Neural cell (in vitro differentiated cells): Measurements from ENCODE around the gene CEP85L. TPM values are rescaled to one million over a fixed set of nuclear protein-coding genes. Genes with fewer than 3 reads are reported as not detected.

Source experiments
- H2AFZ ChIP-seq: fragments of 200-600, 300-800 bp; sonication (generic), shearing (Covaris generic); 2 replicates; pipeline ENCODE4 v1.6.0; 2014; ENCODE audit warnings: low read depth, mild to moderate bottlenecking, antibody characterized with exemption, low read length, moderate library complexity
- H3F3A ChIP-seq: fragments of 200-600 bp; shearing (Covaris generic); 2 replicates; pipeline ENCODE4 v1.6.1; 2016; ENCODE audit warnings: mild to moderate bottlenecking, moderate library complexity, mixed read lengths, antibody characterized with exemption, low read length; ENCODE audit not compliant: insufficient read depth, poor library complexity, severe bottlenecking
- H3K27ac ChIP-seq: fragments of 200-600, 300-800 bp; sonication (generic), shearing (Covaris generic); 2 replicates; pipeline ENCODE4 v1.5.1; 2014; ENCODE audit warnings: mild to moderate bottlenecking, low read length, moderate library complexity
- H3K27me3 ChIP-seq: fragments of 300-800, 200-600 bp; sonication (generic), shearing (Covaris generic); 2 replicates; pipeline ENCODE4 v1.6.0; 2014; ENCODE audit warnings: mild to moderate bottlenecking, low read depth, low read length, moderate library complexity; ENCODE audit not compliant: insufficient read depth
- H3K36me3 ChIP-seq: fragments of 300-800, 200-600 bp; sonication (generic), shearing (Covaris generic); 2 replicates; pipeline ENCODE4 v1.5.1; 2014; ENCODE audit warnings: mild to moderate bottlenecking, antibody characterized with exemption, low read length, moderate library complexity; ENCODE audit not compliant: insufficient read depth
- H3K4me2 ChIP-seq: fragments of 300-800, 200-600 bp; sonication (generic), shearing (Covaris generic); 2 replicates; pipeline ENCODE4 v1.6.0; 2014; ENCODE audit warnings: mild to moderate bottlenecking, low read length
- H3K4me3 ChIP-seq: fragments of 300-800, 200-600 bp; sonication (generic), shearing (Covaris generic); 2 replicates; pipeline ENCODE4 v1.5.1; 2014; ENCODE audit warnings: mild to moderate bottlenecking, low read length, moderate library complexity
- H3K79me2 ChIP-seq: fragments of 200-600 bp; shearing (Covaris generic); replicated peaks from 2 replicates; pipeline ENCODE4 v1.6.0; 2014; ENCODE audit warnings: mild to moderate bottlenecking, low read length, moderate library complexity; ENCODE audit not compliant: insufficient read depth
- H3K9ac ChIP-seq: fragments of 300-800, 200-600 bp; sonication (generic), shearing (Covaris generic); 2 replicates; pipeline ENCODE4 v1.6.1; 2016; ENCODE audit warnings: mild to moderate bottlenecking, low read length, mixed read lengths
- H3K9me2 ChIP-seq: fragments of 200-600 bp; shearing (Covaris generic); 2 replicates; pipeline ENCODE4 v1.6.1; 2016; ENCODE audit warnings: mild to moderate bottlenecking, low read length, mixed read lengths; ENCODE audit not compliant: insufficient read depth
- H3K9me3 ChIP-seq: fragments of 200-600, 300-800 bp; sonication (generic), shearing (Covaris generic); 2 replicates; pipeline ENCODE4 v1.6.1; 2016; ENCODE audit warnings: mild to moderate bottlenecking, mixed run types, low read length, moderate library complexity, mixed read lengths
- H4K20me1 ChIP-seq: fragments of 200-600 bp; shearing (Covaris generic); 2 replicates; pipeline ENCODE4 v1.6.1; 2016; ENCODE audit warnings: mild to moderate bottlenecking, mixed run types; ENCODE audit not compliant: insufficient read depth
- CTCF ChIP-seq: fragments of 450-650 bp; IDR thresholded peaks from 2 replicates; pipeline ENCODE4 v1.5.1; 2014; ENCODE audit warnings: antibody characterized with exemption, mild to moderate bottlenecking, moderate library complexity; ENCODE audit not compliant: poor library complexity, severe bottlenecking
- EP300 ChIP-seq: fragments of 450-650 bp; conservative IDR thresholded peaks from 2 replicates; pipeline ENCODE4 v1.6.1; 2014; ENCODE audit warnings: antibody characterized with exemption, mild to moderate bottlenecking, moderate library complexity; ENCODE audit not compliant: poor library complexity, severe bottlenecking
- EZH2 ChIP-seq: fragments of 200-600, 300-800 bp; shearing (Covaris generic), sonication (generic); IDR thresholded peaks from 2 replicates; pipeline ENCODE4 v1.6.1; 2014; ENCODE audit warnings: antibody characterized with exemption, low read length, borderline replicate concordance, mild to moderate bottlenecking; ENCODE audit not compliant: insufficient read depth, poor library complexity, severe bottlenecking
- MXI1 ChIP-seq: fragments of 450-650 bp; conservative IDR thresholded peaks from 2 replicates; pipeline ENCODE4 v1.6.1; 2014; ENCODE audit warnings: antibody characterized with exemption, mild to moderate bottlenecking; ENCODE audit not compliant: poor library complexity, severe bottlenecking
- POLR2AphosphoS5 ChIP-seq: IDR thresholded peaks from 2 replicates; pipeline ENCODE4 v1.6.1; 2012
- RAD21 ChIP-seq: fragments of 450-650 bp; conservative IDR thresholded peaks from 2 replicates; pipeline ENCODE4 v1.6.1; 2014; ENCODE audit warnings: antibody characterized with exemption, mild to moderate bottlenecking, moderate library complexity
- REST ChIP-seq: IDR thresholded peaks from 2 replicates; pipeline ENCODE4 v1.6.1; 2012; ENCODE audit warnings: borderline replicate concordance
- SMC3 ChIP-seq: fragments of 450-650 bp; conservative IDR thresholded peaks from 2 replicates; pipeline ENCODE4 v1.6.1; 2014; ENCODE audit warnings: antibody characterized with exemption, mild to moderate bottlenecking, moderate library complexity; ENCODE audit not compliant: poor library complexity
- TAF1 ChIP-seq: IDR thresholded peaks from 2 replicates; pipeline ENCODE4 v1.6.1; 2012; ENCODE audit warnings: low read depth
- polyA plus RNA-seq: library from polyadenylated mRNA; depleted of rRNA; stranded (reverse); fragments of >200 nt; gene quantifications from 2 replicates; pipeline ENCODE4 v1.2.3, GENCODE V29; 2014

Gene CEP85L
- polyA plus RNA-seq, 1 donor from 2014 or later: 17.0 TPM

- H3K79me2 ChIP-seq: no peaks in the 10 kb centered on the region
- H3K9ac ChIP-seq: no peak overlapping the region
- H3K27me3 ChIP-seq: no peaks in the 10 kb centered on the region
- no peaks in the 10 kb centered on the region for H3F3A ChIP-seq
- H3K4me2 ChIP-seq: no peak overlapping the region
- H3K36me3 ChIP-seq: no peaks in the 10 kb centered on the region
- no peak overlapping the region for H3K27ac ChIP-seq
- no peak for TF ChIP-seq EP300
- TF ChIP-seq MXI1: no peak
- no peak for TF ChIP-seq SMC3
- TF ChIP-seq POLR2AphosphoS5: no peak
- TF ChIP-seq TAF1: no peak
- no peak for TF ChIP-seq CTCF
- no peak for TF ChIP-seq RAD21
- no peak for TF ChIP-seq EZH2
- no peak for TF ChIP-seq REST
- H3K4me3 ChIP-seq: no peak overlapping the region
- H3K9me3 ChIP-seq: no peaks in the 10 kb centered on the region
- H2AFZ ChIP-seq: no peak overlapping the region
- H3K9me2 ChIP-seq: no peaks in the 10 kb centered on the region
- no peaks in the 10 kb centered on the region for H4K20me1 ChIP-seq
These were observed 72.8 kb downstream of the CEP85L start for GRCh38 chr6:118578617-118579016.

- TF ChIP-seq EZH2 (no peak), SMC3 (no peak), TAF1 (no peak), EP300 (no peak), RAD21 (no peak), POLR2AphosphoS5 (no peak), MXI1 (no peak), REST (no peak), CTCF (no peak)
- no peaks in the 10 kb centered on the region for H3K9me2 ChIP-seq
- H3K4me3 ChIP-seq: no peak overlapping the region
- H3K27me3 ChIP-seq: no peaks in the 10 kb centered on the region
- H3K79me2 ChIP-seq: no peaks in the 10 kb centered on the region
- no peaks in the 10 kb centered on the region for H3K9me3 ChIP-seq
- no peaks in the 10 kb centered on the region for H3F3A ChIP-seq
- H4K20me1 ChIP-seq: no peaks in the 10 kb centered on the region
- H3K36me3 ChIP-seq: no peaks in the 10 kb centered on the region
- H3K27ac ChIP-seq: no peak overlapping the region
- H2AFZ ChIP-seq: no peak overlapping the region
- no peak overlapping the region for H3K4me2 ChIP-seq
- H3K9ac ChIP-seq: no peak overlapping the region
These were observed 73.4 kb downstream of the CEP85L start for GRCh38 chr6:118577972-118578371.
